ENCODE measurements around the gene PDZRN3.
A peak's percentile ranks its signal among the peaks of the same experiment; 100 is the strongest.

The PDZRN3 gene

DNA sequence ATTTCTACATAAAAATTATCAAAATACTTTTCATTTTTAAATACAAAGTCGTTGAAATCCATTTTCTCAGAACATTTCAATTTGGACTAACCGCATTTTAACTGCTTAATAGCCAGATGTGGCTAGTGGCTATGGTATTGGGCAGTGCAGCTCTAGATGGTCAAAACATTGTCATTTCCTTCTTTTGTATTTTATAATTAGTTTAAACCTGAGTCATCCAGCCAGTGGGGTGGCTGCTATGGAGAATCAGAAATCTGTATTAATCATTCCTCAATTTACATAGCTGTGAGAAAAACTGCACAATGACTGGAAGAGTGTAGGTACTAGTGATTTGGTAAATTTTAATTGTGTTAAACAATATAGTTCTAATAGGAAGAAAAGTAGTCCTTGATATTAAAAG lies 245.3 kb downstream of the PDZRN3 start:
- no peak for DNase-seq

GRCh38 chr3:73378207-73378606 lies 246.5 kb downstream of the PDZRN3 start:
- no peak for DNase-seq

DNA sequence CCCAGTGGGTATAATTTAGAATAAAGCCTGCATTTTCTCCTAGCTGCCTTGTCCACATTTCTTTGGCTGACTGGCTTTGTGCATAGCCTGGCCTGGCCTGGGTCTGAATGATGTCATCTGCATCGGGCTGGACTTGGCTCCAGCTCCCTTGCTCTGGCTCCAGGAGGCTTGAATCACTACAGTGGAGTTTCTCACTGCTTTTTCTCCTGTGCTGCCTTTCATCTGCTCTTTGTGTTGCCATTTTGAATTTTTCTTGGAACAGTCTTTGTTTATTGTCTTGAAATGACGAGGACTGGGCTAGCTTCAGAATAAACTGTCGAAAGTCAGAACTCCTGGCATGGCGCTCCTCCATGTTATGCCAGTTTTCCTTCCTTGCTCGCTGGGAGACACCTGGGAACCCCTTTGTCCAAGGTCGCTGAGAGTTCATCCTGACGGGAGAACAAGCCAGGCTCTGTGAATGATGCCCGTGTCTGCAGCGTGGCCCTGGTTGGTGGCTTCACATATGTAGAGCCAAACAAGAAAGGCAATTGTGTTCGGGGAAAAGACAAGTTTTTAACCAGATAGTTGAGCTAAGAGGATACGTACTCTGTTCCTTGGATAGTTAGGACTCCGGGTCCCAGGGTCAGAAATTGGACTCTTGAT lies 258.9 kb downstream of the PDZRN3 start:
- no peak for DNase-seq

DNA sequence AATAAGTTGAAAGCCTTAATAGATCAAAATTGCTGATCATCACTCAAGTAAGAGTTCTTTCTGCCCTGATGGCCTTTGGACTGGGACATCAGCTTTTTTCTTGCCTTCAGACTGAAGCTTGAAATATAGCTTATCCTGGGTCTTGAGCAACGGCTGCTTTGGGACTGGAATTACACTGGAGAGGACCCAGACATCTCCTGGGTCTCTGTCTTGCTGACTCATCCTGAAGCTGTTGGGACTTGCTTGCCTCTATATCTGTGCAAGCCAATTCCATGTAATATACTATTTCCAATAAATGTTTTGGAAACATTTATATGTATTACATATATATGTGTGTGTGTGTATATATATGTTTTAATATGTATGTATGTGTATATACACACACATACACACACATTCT lies 260.2 kb downstream of the PDZRN3 start:
- no peak for DNase-seq

DNA sequence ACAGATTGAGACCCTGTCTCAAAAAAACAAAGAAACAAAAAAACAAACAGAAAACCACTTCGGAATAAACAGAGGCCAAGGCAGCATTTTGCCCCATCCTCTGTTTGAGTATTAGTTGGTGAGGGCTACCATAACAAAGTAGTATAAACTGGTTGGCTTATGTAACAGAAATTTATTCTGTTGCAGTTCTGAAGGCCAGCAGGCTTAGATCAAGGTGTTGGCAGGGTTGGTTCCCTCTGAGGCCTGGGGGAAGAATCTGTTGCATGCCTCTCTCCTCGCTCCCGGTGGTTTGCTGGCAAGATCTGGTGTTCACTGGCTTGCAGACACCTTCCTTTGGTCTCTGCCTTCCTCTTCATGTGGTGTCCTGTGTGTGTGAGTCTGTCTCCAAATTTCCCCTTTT lies 261.6 kb downstream of the PDZRN3 start:
- no peak for DNase-seq

DNA sequence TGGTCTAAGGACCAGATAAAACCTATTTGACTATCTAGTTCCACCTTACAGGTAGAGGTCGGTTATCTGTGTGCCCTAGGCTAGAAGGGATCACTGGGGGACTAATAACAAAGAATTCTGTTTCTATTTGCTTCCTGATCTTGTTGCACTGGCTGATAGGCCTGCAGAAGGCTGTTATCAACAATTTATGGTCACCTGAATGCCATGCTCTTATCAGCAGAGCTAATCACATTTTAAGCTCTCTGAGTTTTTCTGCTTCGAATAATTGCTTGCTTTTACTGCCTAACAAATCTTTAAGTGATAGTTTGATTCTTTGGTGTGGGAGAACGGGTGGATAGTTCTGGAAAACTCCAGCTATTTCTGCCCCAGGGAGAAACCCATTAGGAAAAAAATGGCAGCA lies 263.1 kb downstream of the PDZRN3 start:
- DNase-seq: no peak

DNA sequence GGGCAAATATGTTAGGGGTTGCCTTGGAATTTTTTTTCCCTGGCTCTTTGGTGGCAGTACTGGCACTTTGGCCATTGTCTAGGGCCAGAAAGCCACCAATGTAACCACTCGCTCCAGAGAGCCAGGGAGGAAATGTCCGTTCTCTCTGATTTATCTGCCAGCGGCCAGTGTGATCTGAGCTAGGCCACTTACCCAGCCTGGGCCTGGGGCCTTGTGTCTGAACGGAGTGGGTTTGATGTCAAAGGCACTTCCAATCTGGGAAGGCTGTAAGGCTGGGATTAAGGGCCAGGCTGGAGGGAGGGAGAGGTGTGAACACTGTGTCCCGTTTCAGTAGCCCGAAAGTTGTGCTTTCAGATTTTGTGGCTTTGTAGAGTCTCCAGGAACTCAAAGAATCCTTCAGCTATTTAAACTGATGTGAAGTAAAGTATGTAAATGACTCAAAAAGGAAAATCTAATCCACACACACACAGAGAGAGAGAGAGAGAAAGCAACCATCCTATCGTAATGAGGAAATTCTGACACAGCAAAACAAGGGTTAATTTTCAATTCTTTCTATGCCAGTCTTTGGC lies 271.0 kb downstream of the PDZRN3 start:
- DNase-seq: no peak

DNA sequence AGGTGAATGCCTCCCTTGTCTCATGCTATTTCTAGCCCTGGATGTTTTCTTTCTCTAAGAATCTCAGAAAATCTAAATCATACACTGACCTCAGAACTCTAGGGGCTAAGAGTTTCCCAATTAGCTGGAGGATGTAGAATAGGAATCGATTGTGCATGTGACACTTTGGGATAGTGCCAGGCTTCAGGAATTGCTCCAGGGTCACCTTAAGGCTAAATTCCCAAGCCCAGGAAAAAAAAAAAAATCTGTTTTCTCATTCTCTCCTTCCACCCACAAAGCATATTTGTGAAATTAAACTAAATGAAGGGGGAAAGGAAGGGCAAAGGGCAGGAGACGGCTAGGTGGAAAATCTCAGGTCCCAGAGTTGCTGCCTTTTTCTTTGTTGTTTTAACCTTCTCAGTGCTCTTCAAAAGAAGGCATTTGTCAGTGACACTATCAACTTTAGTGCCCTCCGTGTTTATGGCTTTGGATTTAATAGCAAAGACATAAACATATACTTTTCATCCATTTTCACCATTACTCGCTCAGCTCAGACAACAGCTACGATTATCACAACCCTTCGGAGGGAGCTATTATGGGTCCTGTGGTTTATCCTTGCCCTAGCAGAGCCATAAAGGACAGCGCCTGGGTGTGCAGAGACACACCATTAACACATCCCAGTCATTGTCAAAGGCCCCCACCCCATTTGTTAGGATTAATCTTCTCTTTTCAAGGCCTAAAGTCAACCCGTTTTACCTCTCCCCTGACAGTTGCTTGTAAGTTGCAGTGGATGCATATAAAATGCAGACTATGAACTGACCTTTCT lies 271.7 kb downstream of the PDZRN3 start:
- no peak for DNase-seq

DNA sequence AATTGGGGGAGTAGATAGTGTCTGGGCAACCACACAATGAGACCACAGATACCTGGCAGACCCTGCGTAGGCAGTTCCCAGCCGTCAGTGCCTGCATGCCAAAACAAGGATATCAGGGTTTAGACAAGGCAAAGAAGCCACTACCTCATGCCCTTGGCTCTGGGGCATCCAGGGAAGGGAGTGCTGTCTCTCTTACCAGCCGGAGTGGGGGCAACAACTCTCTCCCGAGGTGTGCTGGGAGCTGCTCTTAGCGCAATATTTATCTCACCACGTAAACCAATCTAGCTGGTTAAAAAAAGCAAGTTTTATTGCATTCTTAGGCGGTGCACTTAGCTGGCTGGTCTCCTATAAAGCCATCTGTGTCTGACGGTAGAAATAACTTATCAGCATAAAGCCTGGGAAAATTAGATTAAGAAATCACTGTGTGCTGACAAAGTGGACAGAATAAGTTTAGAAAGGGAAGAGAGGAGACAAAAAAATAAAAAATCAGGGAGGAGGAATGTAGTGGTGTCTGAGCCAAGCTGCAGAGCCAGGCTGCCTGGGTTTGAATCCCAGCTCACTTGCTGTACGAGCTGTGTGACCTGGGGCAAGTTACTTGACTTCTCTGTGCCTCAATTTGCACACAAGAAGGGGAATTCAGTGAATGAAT lies 273.2 kb downstream of the PDZRN3 start:
- DNase-seq: peak; percentile 45

DNA sequence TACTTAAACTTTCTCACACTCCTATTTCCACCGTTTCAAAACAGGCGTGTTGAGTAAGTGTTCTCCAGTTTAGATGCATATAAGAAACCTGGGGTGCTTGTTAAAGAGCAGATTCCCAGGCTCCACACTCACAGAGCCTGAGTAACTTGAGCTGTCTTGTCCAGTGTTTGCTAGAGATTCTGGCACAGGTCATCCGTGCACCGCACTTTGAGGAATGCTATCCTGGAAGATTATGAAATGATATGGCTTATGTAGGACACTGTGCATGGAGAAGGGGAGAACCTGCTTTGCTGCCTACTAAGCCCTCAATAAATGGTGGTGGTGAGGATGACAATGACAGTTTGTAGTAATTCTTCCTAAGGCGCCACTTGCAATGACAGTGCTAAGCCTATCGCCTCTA lies 273.7 kb downstream of the PDZRN3 start:
- DNase-seq: no peak

- no peak for DNase-seq
Observed at GRCh38 chr3:73349657-73350056, 275.1 kb downstream of the PDZRN3 start.

- no peak for DNase-seq
Observed at GRCh38 chr3:73342077-73342476, 282.7 kb downstream of the PDZRN3 start.

- DNase-seq: no peak
Observed at GRCh38 chr3:73341272-73341935, 283.3 kb downstream of the PDZRN3 start.

GRCh38 chr3:73332558-73332957 lies 292.2 kb downstream of the PDZRN3 start:
- no peak for DNase-seq
